ENCODE measurements around the gene ENOPH1. TPM values are rescaled to one million over a fixed set of nuclear protein-coding genes. Genes with fewer than 3 reads are reported as not detected.
"Not testable (repeated sequence)": the region's sequence is repeated elsewhere in the genome, so short reads cannot be mapped to it uniquely, and the experiment has no call there.

ENOPH1 gene
- 53.8 and 62.7 TPM in 2 replicates for total RNA-seq

DNA sequence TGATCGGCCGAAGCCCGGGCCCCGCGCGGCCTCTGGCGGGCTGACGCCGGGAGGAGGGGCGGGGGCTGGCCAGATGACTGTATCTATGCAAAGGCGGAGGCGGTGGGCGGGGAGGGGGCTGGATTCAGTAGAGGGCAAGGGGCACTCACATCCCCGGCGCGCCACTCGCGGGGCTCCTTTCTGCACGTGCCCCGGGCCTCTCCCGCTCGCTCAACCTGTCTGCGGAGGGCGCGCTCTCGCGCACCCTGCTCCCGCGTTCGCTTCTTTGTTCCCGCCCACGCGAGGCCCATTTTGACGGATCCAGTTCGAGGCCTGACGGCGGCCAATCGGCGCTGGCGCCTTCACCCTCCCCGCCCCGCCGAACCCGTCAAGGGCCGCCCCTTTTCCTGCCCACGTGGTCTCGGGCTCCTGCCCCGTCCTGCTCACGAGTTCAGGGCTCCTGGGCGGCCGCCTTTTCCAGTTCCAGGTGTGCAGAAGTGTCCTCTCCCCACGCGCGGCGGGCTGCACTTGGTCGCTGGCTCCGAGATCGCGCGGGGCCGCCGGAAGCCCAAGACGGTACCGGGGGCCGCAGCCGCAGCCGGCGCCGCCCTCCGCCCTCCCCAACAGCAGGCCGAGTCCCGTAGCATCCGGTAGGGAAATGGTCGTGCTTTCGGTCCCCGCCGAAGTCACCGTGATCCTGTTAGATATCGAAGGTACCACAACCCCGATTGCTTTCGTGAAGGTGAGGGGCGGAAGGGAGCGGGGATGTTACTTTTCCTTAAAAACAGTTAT lies at the start of gene ENOPH1, which contains the start of gene HNRNPDL:
ENOPH1 (plus strand) TSS at position 398 of the 771 bp plus-strand sequence; CDS start at position 638, 240 bp downstream.
HNRNPDL (minus strand) TSS at position 270 of the 771 bp plus-strand sequence. CDS start 772 bp downstream, outside the sequence.
- DNase-seq (ENCODE audit: low read depth) = peak; percentile 88

DNA sequence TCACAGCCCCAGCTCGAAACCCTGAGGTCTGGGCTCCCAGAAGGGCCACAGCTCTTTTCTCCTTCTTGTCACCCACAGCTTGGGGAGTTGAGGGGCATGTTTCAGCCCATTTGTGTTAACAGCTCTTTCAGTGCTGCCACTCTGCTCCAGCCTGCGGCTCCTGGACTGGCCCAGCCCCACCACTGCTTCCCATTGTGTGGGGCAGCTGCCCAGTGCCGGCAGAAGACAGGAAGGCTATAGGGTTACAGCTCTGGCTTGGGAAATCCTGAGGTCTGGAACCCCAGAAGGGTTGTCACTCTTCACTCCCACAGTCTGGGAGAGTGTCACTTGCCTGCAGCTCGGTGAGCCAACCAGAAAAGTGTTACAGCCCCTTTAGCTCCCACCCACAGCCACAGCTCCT lies 49.6 kb upstream of the ENOPH1 start:
- DNase-seq (ENCODE audit: low read depth) = no peak

GRCh38 chr4:82381235-82381634 lies 49.2 kb upstream of the ENOPH1 start:
- DNase-seq (ENCODE audit: low read depth) = no peak

GRCh38 chr4:82381661-82382296 lies 48.6 kb upstream of the ENOPH1 start:
- DNase-seq (ENCODE audit: low read depth) = no peak

GRCh38 chr4:82382751-82383150 lies 47.6 kb upstream of the ENOPH1 start:
- DNase-seq (ENCODE audit: low read depth) = no peak

- not testable (repeated sequence) for DNase-seq (ENCODE audit: low read depth)
Observed at GRCh38 chr4:82386312-82386711, 44.1 kb upstream of the ENOPH1 start.

DNA sequence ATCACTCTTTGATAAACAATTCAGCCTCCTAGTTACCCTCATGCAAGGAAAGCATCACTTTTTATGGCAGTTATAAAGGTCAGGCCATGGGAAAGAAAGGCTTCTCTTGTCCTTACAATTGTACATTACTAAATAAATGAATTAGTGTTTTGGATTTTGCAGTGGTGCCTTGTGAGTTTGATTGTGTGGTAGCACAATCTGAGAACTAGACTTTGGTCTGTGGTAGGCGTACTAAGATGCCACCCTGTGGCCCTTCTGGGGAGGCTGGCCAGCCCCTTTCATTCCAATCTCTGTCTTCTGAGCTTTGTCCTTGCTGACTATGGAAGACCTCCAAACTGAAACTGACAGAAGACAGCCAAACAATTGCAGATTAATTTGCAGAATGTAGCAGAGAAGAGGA lies 42.0 kb upstream of the ENOPH1 start:
- DNase-seq (ENCODE audit: low read depth) = no peak

DNA sequence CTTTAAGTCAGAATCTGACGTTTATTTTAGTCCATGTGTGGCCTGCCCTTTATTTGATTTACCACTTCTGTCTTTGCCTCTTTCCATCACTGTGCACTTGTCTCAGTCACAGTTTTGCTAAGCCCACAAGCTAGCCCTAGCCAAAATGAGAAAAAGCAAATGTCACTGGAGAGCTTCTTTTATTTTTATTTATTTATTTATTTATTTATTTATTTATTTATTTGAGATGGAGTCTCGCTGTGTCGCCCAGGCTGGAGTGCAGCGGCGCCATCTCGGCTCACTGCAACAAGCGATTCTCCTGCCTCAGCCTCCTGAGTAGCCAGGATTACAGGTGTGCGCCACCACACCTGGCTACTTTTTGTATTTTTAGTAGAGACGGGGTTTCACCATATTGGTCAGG lies 40.3 kb upstream of the ENOPH1 start:
- DNase-seq (ENCODE audit: low read depth) = not testable (repeated sequence)

- DNase-seq (ENCODE audit: low read depth) = peak; percentile 92
Observed at GRCh38 chr4:82394896-82395295, 35.5 kb upstream of the ENOPH1 start.

DNA sequence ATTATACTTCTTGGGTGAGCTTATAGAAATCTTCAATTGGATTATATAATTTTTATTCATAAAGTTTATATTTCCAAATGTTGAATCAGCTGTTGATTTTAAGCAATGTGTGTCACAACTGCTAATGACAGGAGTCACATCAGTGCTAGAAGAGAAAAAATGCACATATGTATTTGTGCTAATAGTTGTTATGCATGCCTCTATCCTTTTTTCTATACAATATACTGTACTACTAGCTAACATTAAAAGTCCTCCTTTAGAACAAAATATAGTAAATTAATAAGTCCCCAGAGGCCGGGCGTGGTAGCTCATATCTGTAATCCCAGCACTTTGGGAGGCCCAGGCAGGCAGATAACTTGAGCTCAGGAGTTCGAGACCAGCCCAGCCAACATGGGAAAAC lies 32.9 kb upstream of the ENOPH1 start:
- DNase-seq (ENCODE audit: low read depth) = no peak

GRCh38 chr4:82398263-82398662 lies 32.1 kb upstream of the ENOPH1 start:
- no peak for DNase-seq (ENCODE audit: low read depth)

GRCh38 chr4:82401600-82401999 lies 28.8 kb upstream of the ENOPH1 start:
- no peak for DNase-seq (ENCODE audit: low read depth)

DNA sequence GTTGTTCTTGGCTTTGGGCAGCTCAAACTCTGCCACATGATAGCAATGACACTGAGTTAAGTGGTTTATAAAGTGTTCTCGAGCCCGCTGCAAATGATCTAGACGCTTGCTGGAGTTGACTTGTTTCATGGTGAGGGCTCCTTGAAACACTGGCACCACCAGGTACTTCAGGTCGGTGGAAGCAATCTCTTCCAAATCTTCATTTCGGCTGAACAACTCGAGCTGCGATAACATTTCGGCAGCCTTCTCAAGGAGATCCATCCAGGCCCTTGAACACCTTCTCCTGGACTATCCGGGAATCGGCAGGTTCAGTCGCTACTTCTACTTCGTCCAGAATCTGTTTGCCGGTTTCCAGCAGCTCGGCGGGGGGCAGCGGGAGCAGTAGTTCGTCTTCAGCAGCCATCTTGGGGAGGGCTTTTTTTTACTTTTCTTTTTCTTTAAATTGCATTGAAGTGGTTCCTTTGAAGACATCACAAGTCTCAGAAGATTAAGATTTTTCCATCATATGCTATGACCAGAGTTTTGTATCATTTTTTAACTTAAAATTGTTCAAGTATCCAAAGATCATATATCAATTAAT lies 28.1 kb upstream of the ENOPH1 start:
- no peak for DNase-seq (ENCODE audit: low read depth)

DNA sequence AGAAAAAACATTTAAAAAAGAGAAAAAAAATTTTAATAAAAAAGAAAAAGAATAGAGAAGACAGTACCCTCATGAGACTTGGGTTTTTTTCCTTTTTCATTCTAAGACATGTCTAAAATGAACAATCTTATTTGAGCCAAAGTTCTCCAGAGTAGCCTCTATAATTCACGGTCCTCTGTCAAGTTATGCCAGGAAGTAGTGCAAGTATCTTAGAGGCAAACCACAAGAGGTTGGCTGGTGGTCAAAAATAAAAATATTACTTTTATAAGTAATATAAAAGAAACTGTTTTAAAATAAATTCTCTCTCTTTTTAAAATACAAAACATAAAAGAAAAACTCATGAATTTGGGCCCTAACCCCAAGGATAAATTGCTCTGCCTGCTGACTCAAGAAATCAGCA lies 26.7 kb upstream of the ENOPH1 start:
- DNase-seq (ENCODE audit: low read depth) = no peak

DNA sequence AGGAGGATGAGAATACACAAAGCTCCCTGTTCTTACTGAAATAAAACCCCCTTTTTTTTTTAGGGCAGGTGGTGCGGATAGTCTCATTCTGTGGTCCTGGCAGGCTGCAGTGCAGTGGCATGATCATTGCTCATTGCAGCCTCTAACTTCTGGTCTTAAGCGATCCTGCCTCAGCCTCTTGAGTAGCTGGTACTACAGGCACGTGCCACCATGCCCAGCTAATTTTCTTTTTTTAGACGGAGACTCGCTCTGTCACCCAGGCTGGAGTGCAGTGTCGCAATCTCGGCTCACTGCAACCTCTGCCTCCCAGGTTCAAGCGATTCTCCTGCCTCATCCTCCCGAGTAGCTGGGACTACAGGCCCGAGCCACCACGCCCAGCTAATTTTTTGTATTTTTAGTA lies 15.3 kb upstream of the ENOPH1 start:
- DNase-seq (ENCODE audit: low read depth) = not testable (repeated sequence)

DNA sequence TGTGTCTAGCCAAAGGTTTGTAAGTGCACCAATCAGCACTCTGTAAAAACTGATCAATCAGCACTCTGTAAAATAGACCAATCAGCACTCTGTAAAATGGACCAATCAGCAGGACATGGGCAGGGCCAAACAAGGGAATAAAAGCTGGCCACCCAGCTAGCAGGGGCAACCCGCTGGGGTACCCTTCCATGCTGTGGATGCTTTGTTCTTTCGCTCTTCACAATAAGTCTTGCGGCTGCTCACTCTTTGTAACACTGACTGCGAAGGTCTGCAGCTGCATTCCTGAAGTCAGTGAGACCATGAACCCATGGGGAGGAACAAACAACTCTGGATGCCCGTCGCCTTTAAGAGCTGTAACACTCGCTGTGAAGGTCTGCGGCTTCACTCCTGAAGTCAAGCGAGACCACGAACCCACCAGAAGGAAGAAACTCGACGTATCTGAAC lies 14.4 kb upstream of the ENOPH1 start:
- no peak for DNase-seq (ENCODE audit: low read depth)

- no peak for DNase-seq (ENCODE audit: low read depth)
Observed at GRCh38 chr4:82419451-82419850, 10.9 kb upstream of the ENOPH1 start.

DNA sequence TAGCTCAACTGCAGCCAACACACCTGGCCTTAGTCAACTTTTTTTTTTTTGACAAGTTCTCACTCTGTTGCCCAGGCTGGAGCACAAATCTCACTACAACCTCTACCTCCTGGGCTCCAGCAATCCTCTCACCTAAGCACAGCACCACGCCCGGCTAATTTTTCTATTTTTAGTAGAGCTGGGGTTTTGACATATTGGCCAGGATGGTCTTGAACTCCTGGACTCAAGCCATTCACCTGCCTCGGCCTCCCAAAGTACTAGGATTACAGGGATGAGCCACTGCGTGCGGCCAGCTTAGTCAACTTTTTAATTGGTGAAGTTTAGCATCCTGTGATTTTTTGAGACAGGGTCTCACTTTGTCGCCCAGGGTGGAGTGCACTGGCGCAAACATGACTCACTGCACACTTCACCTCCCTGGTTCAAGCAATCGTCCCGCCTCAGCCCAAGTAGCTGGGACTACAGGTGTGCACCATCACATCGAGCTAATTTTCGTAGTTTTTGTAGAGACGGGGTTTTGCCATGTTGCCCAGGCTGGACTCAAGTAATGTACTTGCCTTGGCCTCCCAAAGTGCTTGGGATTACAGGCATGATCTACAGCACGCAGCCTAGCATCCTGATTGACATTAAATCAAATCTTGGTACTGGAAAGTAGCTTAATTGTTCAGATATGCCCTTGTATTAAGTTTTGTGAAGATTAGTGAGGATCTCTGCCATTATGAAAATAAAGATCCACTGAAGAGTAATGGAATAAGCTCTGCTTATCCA lies 8.4 kb upstream of the ENOPH1 start:
- no peak for DNase-seq (ENCODE audit: low read depth)

GRCh38 chr4:82422616-82423015 lies 7.8 kb upstream of the ENOPH1 start:
- no peak for DNase-seq (ENCODE audit: low read depth)

- peak; percentile 96 for DNase-seq (ENCODE audit: low read depth)
Observed at GRCh38 chr4:82423245-82424054, 6.9 kb upstream of the ENOPH1 start.

DNA sequence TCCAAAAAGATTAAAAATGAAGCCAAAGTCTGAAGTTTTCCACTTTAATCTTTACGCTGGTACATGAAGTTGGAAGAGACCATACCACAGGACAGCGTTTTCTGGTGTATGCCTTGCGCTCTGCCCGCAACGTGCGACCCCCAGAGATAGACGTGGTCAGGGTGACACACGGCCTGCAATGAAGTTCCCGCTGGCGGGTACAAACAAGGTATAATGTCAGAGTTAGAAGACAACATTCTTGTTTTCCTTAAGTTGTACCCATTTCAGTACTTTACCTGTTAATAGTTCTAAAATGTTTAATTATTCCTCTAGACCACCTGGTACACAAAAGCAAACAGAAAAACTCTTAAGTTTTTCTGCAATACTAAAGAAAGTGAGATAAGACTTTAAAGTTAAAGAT lies 4.9 kb upstream of the ENOPH1 start:
- DNase-seq (ENCODE audit: low read depth) = no peak

All from renal cortical epithelial cell (primary cell).